ENCODE measurements around the gene CRYM. TPM values are rescaled to one million over a fixed set of nuclear protein-coding genes. Genes with fewer than 3 reads are reported as not detected.
"Not testable (repeated sequence)": the region's sequence is repeated elsewhere in the genome, so short reads cannot be mapped to it uniquely, and the experiment has no call there.

The CRYM gene
- total and polyA plus RNA-seq, 7 donors: 1.6 to 24.7 (median 6.1) TPM

GRCh38 chr16:21321736-21322135 is 43.6 kb upstream of the CRYM start:
- DNase-seq: no peak
- WGBS, 2 donors: 94 to 97% methylated on average over 6 of the region's 6 CpGs
- Histone ChIP-seq H3K4me1 (no peaks in the 10 kb centered on the region), H3K27ac (no peak overlapping the region), H3K27me3 (no peaks in the 10 kb centered on the region), H3K36me3 (no peaks in the 10 kb centered on the region), H3K9me3 (no peaks in the 10 kb centered on the region), H3K4me3 (no peak overlapping the region)
- no peak for TF ChIP-seq POLR2A (IDR thresholded peaks at IDR 0.05)
- TF ChIP-seq CTCF (IDR thresholded peaks at IDR 0.05): no peak
- no peak for TF ChIP-seq EP300 (IDR thresholded peaks at IDR 0.05)
- TF ChIP-seq POLR2AphosphoS5 (IDR thresholded peaks at IDR 0.05): no peak
- intact Hi-C loops (cut with DNase I): no loop called here

- no peak for DNase-seq
- TF ChIP-seq POLR2AphosphoS5 (IDR thresholded peaks at IDR 0.05) (no peak), POLR2A (IDR thresholded peaks at IDR 0.05) (no peak), EP300 (IDR thresholded peaks at IDR 0.05) (no peak), CTCF (IDR thresholded peaks at IDR 0.05) (no peak)
- no peaks in the 10 kb centered on the region for H3K36me3 ChIP-seq
- no peaks in the 10 kb centered on the region for H3K4me1 ChIP-seq
- intact Hi-C loops (cut with DNase I): no loop called here
- 93% methylated on average over 1 of the region's 1 CpG for WGBS, 2 donors
- no peak overlapping the region for H3K4me3 ChIP-seq
- H3K27ac ChIP-seq: no peak overlapping the region
- no peaks in the 10 kb centered on the region for H3K27me3 ChIP-seq
- H3K9me3 ChIP-seq: no peaks in the 10 kb centered on the region
These were observed 36.2 kb upstream of the CRYM start for GRCh38 chr16:21314339-21314738.

- H3K9me3 ChIP-seq; DNase-seq; H3K36me3 ChIP-seq; H3K4me3 ChIP-seq; intact Hi-C loops (cut with DNase I); H3K27ac ChIP-seq; H3K27me3 ChIP-seq; H3K4me1 ChIP-seq: not testable (repeated sequence)
- WGBS, 2 donors: 97 to 98% methylated on average over 25 of the region's 25 CpGs
These were observed 34.8 kb upstream of the CRYM start for GRCh38 chr16:21312863-21313372.

GRCh38 chr16:21312046-21312445 is 34.0 kb upstream of the CRYM start:
- intact Hi-C loops (cut with DNase I); H3K27me3 ChIP-seq; H3K36me3 ChIP-seq; H3K4me3 ChIP-seq; H3K27ac ChIP-seq; H3K9me3 ChIP-seq; DNase-seq; H3K4me1 ChIP-seq: not testable (repeated sequence)
- WGBS, 2 donors: 89 to 92% methylated on average over 18 of the region's 18 CpGs

GRCh38 chr16:21306712-21307111 is 28.6 kb upstream of the CRYM start:
- DNase-seq: not testable (repeated sequence)
- intact Hi-C loops (cut with DNase I): loop anchor here (10.0 kb wide), 1 partner anchor 248 kb away; no protein-coding TSS in a partner anchor

GRCh38 chr16:21302898-21303528 is 24.9 kb upstream of the CRYM start:
- intact Hi-C loops (cut with DNase I): loop anchor here (5.0 to 10.0 kb wide), 2 partner anchors 252 to 1364 kb away; no protein-coding TSS in a partner anchor

More at GRCh38 chr16:21306712-21307111, 28.6 kb upstream of the CRYM start:
- 94 to 97% methylated on average over 5 of the region's 5 CpGs for WGBS, 2 donors
- H3K4me1 ChIP-seq, H3K27me3 ChIP-seq, H3K4me3 ChIP-seq, H3K27ac ChIP-seq, H3K36me3 ChIP-seq, H3K9me3 ChIP-seq: not testable (repeated sequence)

More at GRCh38 chr16:21302898-21303528, 24.9 kb upstream of the CRYM start:
- Histone ChIP-seq H3K27me3 (no peaks in the 10 kb centered on the region), H3K27ac (peak overlapping the region in 3 of 4 donors; percentile 81 to 89 (median 82)), H3K9me3 (no peaks in the 10 kb centered on the region), H3K36me3 (no peaks in the 10 kb centered on the region), H3K4me1 (peaks cover 0 to 20% (median 11%) of the 10 kb centered on the region in 4 donors), H3K4me3 (peak overlapping the region in 1 of 4 donors; percentile 61)
- WGBS, 2 donors: 18 to 62% methylated on average over 4 of the region's 4 CpGs
- DNase-seq: no peak
- no peak for TF ChIP-seq POLR2A (IDR thresholded peaks at IDR 0.05)
- peak in 3 of 4 donors; percentile 15 to 48 (median 17) for TF ChIP-seq POLR2AphosphoS5 (IDR thresholded peaks at IDR 0.05)

Data from sigmoid colon (tissue), 7 donors.